Activated CD8-positive, alpha-beta T cell treated with anti-CD3 and anti-CD28 coated beads for 36 hours (primary cell): ENCODE measurements around the gene ADGRE2. TPM values are rescaled to one million over a fixed set of nuclear protein-coding genes. Genes with fewer than 3 reads are reported as not detected.
"Not testable (repeated sequence)": the region's sequence is repeated elsewhere in the genome, so short reads cannot be mapped to it uniquely, and the experiment has no call there.

ENCODE experiments used
- ATAC-seq: fragments of 200-7000 bp; cut with Tn5 transposase; one replicate; pipeline ENCODE4 v1.10.0; 2021; ENCODE audit warnings: mild to moderate bottlenecking, moderate library complexity
- CTCF ChIA-PET: fragments of 350-600 bp; sonication (Branson Sonifier 250); formaldehyde crosslinking; loops from one replicate; lab custom pipeline; 2021; ENCODE audit warnings: antibody characterized with exemption; lab: Charles Lee
- POLR2A ChIA-PET: fragments of 350-600 bp; sonication (Branson Sonifier 250); formaldehyde crosslinking; loops from one replicate; lab custom pipeline; 2021; ENCODE audit warnings: antibody characterized with exemption; lab: Charles Lee
- DNase-seq: peaks from one replicate; pipeline ENCODE4 v3.0.0-alpha.2; 2020
- H3K27ac Mint-ChIP-seq: one replicate; pipeline ENCODE4 v1.8.0; 2021; ENCODE audit warnings: mild to moderate bottlenecking, mixed read lengths
- H3K27me3 Mint-ChIP-seq: one replicate; pipeline ENCODE4 v1.8.0; 2021; ENCODE audit warnings: mixed read lengths
- H3K36me3 Mint-ChIP-seq: one replicate; pipeline ENCODE4 v1.8.0; 2021; ENCODE audit warnings: low read depth, mixed read lengths
- H3K4me1 Mint-ChIP-seq: one replicate; pipeline ENCODE4 v1.8.0; 2021; ENCODE audit warnings: low read depth, mixed read lengths
- H3K4me3 Mint-ChIP-seq: one replicate; pipeline ENCODE4 v1.8.0; 2021; ENCODE audit warnings: mild to moderate bottlenecking, moderate library complexity, mixed read lengths
- H3K9me3 Mint-ChIP-seq: one replicate; pipeline ENCODE4 v1.8.0; 2021; ENCODE audit warnings: mixed read lengths
- CTCF ChIP-seq: fragments of 200-600 bp; IDR thresholded peaks from one replicate; pipeline ENCODE4 v1.8.0; 2022; ENCODE audit warnings: antibody characterized with exemption, mild to moderate bottlenecking
- intact Hi-C: fragments of 100-400 bp; cut with micrococcal nuclease; formaldehyde crosslinking; loops from one replicate; pipeline ENCODE4 v1.10.0; 2022
- total RNA-seq, 2 experiments: library from RNA; stranded (reverse); gene quantifications; one replicate each; pipeline ENCODE4 v1.2.3, GENCODE V29; 2021

ADGRE2 gene
- total RNA-seq, 2 experiments from 2014 or later = 0.43 to 0.83 TPM

GRCh38 chr19:14795078-14795721, 16.8 kb upstream of the ADGRE2 start:
- Mint-ChIP-seq H3K27me3 (peaks cover 15% of the 10 kb centered on the region), H3K9me3 (no peaks in the 10 kb centered on the region), H3K27ac (no peak overlapping the region), H3K4me1 (no peaks in the 10 kb centered on the region), H3K36me3 (no peaks in the 10 kb centered on the region), H3K4me3 (no peak overlapping the region)
- POLR2A ChIA-PET = no interaction called here
- no peak for ATAC-seq
- no peak for TF ChIP-seq CTCF
- CTCF ChIA-PET = interaction anchor here (3.0 kb wide), 1 partner anchor 9 kb away, joined by 13 read pairs; no protein-coding TSS in a partner anchor
- intact Hi-C loops = no loop called here
- DNase-seq = no peak

GRCh38 chr19:14792250-14792649, 13.9 kb upstream of the ADGRE2 start:
- POLR2A ChIA-PET, ATAC-seq, CTCF ChIA-PET, H3K4me1 Mint-ChIP-seq, H3K36me3 Mint-ChIP-seq, H3K4me3 Mint-ChIP-seq, H3K9me3 Mint-ChIP-seq, DNase-seq, H3K27ac Mint-ChIP-seq, intact Hi-C loops: not testable (repeated sequence)
- peaks cover 12% of the 10 kb centered on the region for H3K27me3 Mint-ChIP-seq

- intact Hi-C loops = no loop called here
- no peak for ATAC-seq
- no peak overlapping the region for H3K27ac Mint-ChIP-seq
- TF ChIP-seq CTCF = peak; percentile 92
- POLR2A ChIA-PET = no interaction called here
- peaks cover 16% of the 10 kb centered on the region for H3K4me1 Mint-ChIP-seq
- peak; percentile 45 for DNase-seq
- no peaks in the 10 kb centered on the region for H3K36me3 Mint-ChIP-seq
- peaks cover 13% of the 10 kb centered on the region for H3K27me3 Mint-ChIP-seq
- H3K9me3 Mint-ChIP-seq = no peaks in the 10 kb centered on the region
- CTCF ChIA-PET = interaction anchor here (0.6 to 2.4 kb wide), 21 partner anchors 9 to 1497 kb away, joined by 3 to 13 read pairs (median 4); partner anchors contain the start of gene ADGRE2
- no peak overlapping the region for H3K4me3 Mint-ChIP-seq
Observed at GRCh38 chr19:14786421-14786851, 8.1 kb upstream of the ADGRE2 start.

GRCh38 chr19:14785102-14785793, 6.9 kb upstream of the ADGRE2 start:
- H3K9me3 Mint-ChIP-seq, intact Hi-C loops, H3K36me3 Mint-ChIP-seq, H3K4me3 Mint-ChIP-seq, POLR2A ChIA-PET: not testable (repeated sequence)
- ATAC-seq = peak; percentile 72
- Mint-ChIP-seq H3K27ac (peak overlapping the region; percentile 21), H3K27me3 (peaks cover 13% of the 10 kb centered on the region), H3K4me1 (peaks cover 16% of the 10 kb centered on the region)
- CTCF ChIA-PET = interaction anchor here (1.1 to 2.4 kb wide), 7 partner anchors 8 to 307 kb away, joined by 3 to 13 read pairs (median 5); partner anchors contain the start of gene ADGRE2
- DNase-seq = peak; percentile 16

- H3K9me3 Mint-ChIP-seq, POLR2A ChIA-PET, H3K36me3 Mint-ChIP-seq, intact Hi-C loops, H3K27ac Mint-ChIP-seq, H3K4me3 Mint-ChIP-seq: not testable (repeated sequence)
- ATAC-seq (peak; percentile 76), DNase-seq (peak; percentile 74)
- Mint-ChIP-seq H3K27me3 (peaks cover 13% of the 10 kb centered on the region), H3K4me1 (peaks cover 16% of the 10 kb centered on the region)
- CTCF ChIA-PET = interaction anchor here (2.2 to 2.4 kb wide), 2 partner anchors 8 to 11 kb away, joined by 10 to 13 read pairs; partner anchors contain the start of gene ADGRE2
Observed at GRCh38 chr19:14784730-14785101, 6.4 kb upstream of the ADGRE2 start.

DNA sequence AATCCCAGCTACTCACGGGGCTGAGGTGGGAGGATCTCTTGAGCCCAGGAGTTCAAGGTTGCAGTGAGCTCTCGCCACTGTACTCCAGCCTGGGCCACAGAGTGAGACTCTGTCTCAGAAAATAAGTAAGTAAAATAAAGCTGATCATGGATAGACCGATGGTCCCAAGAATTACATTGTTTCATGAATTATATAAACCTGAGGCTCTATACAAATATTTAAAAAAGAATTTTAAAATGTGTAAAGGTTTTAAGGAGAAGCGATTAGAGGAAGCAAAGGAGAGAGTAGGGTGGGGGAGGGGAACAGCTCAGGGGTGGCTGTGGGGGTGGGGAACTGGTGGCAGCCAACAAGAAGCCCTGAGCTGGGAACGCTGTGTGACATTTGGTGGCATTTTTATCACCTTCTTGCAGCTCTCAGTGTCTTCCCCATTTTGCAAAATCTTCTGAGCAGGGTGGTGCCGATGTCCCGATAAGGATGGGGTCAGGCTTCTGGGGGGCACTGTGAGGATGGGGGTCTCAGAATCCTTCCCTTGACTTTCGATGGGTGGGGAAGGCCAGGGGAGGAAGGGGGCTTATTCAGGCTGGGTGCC, 5.1 kb upstream of the ADGRE2 start:
- H3K27me3 Mint-ChIP-seq = peaks cover 16% of the 10 kb centered on the region
- POLR2A ChIA-PET, ATAC-seq, intact Hi-C loops, H3K36me3 Mint-ChIP-seq, H3K4me3 Mint-ChIP-seq, CTCF ChIA-PET, DNase-seq, H3K27ac Mint-ChIP-seq, H3K9me3 Mint-ChIP-seq: not testable (repeated sequence)
- H3K4me1 Mint-ChIP-seq = peaks cover 16% of the 10 kb centered on the region
